ENCODE results near the gene SSTR5. TPM values are rescaled to one million over a fixed set of nuclear protein-coding genes. Genes with fewer than 3 reads are reported as not detected.
A peak's percentile ranks its signal among the peaks of the same experiment; 100 is the strongest.

SSTR5 gene
- total RNA-seq, 1 experiment from 2014 or later, result not detected

DNA sequence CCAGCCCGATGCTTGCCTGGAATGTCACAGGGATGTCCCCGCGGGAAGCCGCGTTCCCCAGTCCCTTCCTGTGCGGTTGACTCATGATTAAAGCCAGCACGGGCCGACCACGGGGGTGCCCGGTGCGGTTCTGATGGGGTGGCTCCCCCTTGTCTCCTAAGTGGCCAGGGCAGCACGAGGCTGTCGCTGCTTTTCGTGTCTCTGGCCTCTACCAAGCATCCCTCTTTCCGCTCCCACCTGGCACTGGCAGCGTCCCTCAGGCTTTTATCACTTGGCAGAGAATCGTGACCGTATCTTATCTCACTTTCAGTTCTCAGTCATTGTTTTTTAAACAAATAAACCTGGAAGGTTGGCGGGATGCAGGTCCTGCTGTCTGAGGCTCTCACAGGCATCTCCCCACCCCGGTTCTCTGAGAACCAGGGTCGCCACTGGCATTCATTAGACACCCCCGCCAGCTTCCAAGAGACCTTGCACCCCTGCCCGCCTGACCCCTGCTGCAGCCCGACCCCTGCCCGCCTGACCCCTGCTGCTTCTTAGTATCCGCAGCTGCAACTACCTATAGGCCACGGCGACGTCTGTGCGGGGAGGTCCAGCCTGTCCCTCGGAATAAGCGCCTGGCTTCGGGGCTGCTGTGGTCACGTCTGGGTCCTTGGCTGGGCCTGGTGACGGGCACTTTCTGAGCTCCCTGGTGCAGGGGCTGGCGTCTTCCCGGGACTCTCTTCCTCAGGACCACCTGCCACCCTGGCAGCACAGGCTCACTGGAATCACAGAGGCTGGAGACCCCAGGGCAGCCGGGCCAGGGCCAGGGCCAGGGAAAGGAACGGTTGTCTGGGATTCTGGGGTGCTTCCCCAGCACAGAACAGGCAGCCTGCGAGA is 16.0 kb downstream of the SSTR5 start:
- no peaks in the 10 kb centered on the region for H3K9me2 ChIP-seq (ENCODE audit: insufficient read depth)
- POLR2A ChIA-PET (ENCODE audit: unreplicated experiment), result no interaction called here
- H2AFZ ChIP-seq, result no peak overlapping the region
- no peaks in the 10 kb centered on the region for H3F3A ChIP-seq (ENCODE audit: insufficient read depth, low read depth)
- no peaks in the 10 kb centered on the region for H3K9me3 ChIP-seq (ENCODE audit: insufficient read depth, low read depth)
- peaks cover 72% of the 10 kb centered on the region for H3K27me3 ChIP-seq (ENCODE audit: insufficient read depth, low read depth)
- CTCF ChIA-PET, result no interaction called here
- intact Hi-C loops (cut with micrococcal nuclease; ENCODE audit: unreplicated experiment), result no loop called here
- no peaks in the 10 kb centered on the region for H3K36me3 ChIP-seq (ENCODE audit: low read depth)
- no peaks in the 10 kb centered on the region for H3K4me1 ChIP-seq (replicated peaks; ENCODE audit: insufficient read depth)
- H3K79me2 ChIP-seq (ENCODE audit: low read depth), result no peaks in the 10 kb centered on the region
- H3K4me2 ChIP-seq, result no peak overlapping the region
- 0 out of 2 replicates have a peak, but pooled peaks have one; percentile 69 for TF ChIP-seq EZH2 (IDR thresholded peaks at IDR 0.05; ENCODE audit: low read depth)
- TF ChIP-seq, protein P1, sequence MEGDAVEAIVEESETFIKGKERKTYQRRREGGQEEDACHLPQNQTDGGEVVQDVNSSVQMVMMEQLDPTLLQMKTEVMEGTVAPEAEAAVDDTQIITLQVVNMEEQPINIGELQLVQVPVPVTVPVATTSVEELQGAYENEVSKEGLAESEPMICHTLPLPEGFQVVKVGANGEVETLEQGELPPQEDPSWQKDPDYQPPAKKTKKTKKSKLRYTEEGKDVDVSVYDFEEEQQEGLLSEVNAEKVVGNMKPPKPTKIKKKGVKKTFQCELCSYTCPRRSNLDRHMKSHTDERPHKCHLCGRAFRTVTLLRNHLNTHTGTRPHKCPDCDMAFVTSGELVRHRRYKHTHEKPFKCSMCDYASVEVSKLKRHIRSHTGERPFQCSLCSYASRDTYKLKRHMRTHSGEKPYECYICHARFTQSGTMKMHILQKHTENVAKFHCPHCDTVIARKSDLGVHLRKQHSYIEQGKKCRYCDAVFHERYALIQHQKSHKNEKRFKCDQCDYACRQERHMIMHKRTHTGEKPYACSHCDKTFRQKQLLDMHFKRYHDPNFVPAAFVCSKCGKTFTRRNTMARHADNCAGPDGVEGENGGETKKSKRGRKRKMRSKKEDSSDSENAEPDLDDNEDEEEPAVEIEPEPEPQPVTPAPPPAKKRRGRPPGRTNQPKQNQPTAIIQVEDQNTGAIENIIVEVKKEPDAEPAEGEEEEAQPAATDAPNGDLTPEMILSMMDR (conservative IDR thresholded peaks at IDR 0.05), result no peak
- no peak for DNase-seq
- no peaks in the 10 kb centered on the region for H4K20me1 ChIP-seq (ENCODE audit: insufficient read depth)
- no peak overlapping the region for H3K27ac ChIP-seq
- no peak overlapping the region for H3K4me3 ChIP-seq
- no TSS peak for BruUV-seq (replicated peaks)

DNA sequence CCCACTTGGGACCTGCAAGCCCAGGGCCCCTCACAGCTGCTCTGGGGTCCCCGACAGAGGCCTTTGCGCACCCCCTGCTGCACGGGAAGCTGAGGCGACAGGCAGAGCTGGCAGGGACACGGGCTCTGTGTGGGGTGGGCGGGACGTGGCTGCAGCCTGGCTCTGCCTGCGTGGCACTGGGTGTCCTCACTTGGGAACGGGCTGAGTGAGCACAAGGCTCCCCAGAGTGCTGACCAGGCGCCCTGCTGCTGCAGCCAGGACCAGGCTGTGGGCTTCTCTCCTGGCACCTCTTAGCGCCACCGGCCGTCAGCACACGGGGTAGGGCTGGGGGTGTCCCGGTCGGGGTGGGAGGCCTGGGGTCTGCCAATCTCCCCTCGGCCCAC is 16.9 kb downstream of the SSTR5 start:
- no peaks in the 10 kb centered on the region for H3K9me3 ChIP-seq (ENCODE audit: insufficient read depth, low read depth)
- H3F3A ChIP-seq (ENCODE audit: insufficient read depth, low read depth), result no peaks in the 10 kb centered on the region
- no peak overlapping the region for H2AFZ ChIP-seq
- no peaks in the 10 kb centered on the region for H3K4me1 ChIP-seq (replicated peaks; ENCODE audit: insufficient read depth)
- H3K27ac ChIP-seq, result no peak overlapping the region
- BruUV-seq (replicated peaks), result no TSS peak
- H3K4me2 ChIP-seq, result no peak overlapping the region
- no peaks in the 10 kb centered on the region for H3K79me2 ChIP-seq (ENCODE audit: low read depth)
- H4K20me1 ChIP-seq (ENCODE audit: insufficient read depth), result no peaks in the 10 kb centered on the region
- H3K9me2 ChIP-seq (ENCODE audit: insufficient read depth), result no peaks in the 10 kb centered on the region
- DNase-seq, result no peak
- ChIA-PET CTCF (no interaction called here), POLR2A (ENCODE audit: unreplicated experiment) (no interaction called here)
- H3K27me3 ChIP-seq (ENCODE audit: insufficient read depth, low read depth), result peaks cover 63% of the 10 kb centered on the region
- TF ChIP-seq, protein P1 (conservative IDR thresholded peaks at IDR 0.05), result no peak
- no peak for TF ChIP-seq EZH2 (IDR thresholded peaks at IDR 0.05; ENCODE audit: low read depth)
- no peaks in the 10 kb centered on the region for H3K36me3 ChIP-seq (ENCODE audit: low read depth)
- H3K4me3 ChIP-seq, result no peak overlapping the region
- intact Hi-C loops (cut with micrococcal nuclease; ENCODE audit: unreplicated experiment), result no loop called here

DNA sequence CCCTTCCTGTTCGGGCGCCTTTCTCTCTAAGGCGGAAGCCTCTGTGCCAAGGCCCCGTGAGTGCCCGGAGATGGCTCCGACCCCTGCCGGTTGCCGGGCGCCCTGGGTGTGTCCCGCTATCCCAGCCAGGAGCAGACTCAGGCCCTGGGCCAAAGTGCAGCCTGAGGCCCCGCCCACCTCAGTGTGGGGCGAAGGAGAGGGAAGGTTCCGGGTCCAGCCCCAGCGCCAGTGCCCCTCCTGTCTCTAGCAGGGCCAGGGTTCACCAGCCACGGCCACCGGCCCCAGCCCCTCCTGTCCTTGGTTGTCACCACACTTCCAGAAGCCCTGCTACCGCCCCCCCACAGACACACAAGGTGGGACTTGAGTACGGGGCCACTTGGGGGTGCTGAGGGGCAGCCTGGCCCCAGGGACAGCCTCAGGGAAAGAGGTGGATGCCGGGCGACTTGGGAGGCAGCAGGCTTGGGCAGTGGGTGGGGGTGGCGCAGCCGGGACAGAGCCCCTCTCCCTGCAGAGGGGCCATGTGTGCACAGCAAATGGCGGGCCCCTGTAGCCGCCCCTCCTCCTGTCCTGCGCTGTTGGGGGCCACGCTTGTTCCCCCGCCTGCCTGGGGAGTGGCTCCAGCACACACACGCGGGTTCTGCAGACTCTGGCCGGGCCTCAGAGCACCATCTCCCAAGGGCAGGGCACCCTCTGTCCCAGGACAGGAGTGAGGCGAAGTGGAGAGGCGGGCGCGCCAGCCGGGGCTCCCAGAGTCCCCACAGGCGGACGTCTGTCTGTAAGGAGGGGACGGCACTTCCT is 17.5 kb downstream of the SSTR5 start:
- Histone ChIP-seq H3F3A (ENCODE audit: insufficient read depth, low read depth) (no peaks in the 10 kb centered on the region), H3K9me2 (ENCODE audit: insufficient read depth) (no peaks in the 10 kb centered on the region), H3K4me3 (no peak overlapping the region), H3K27me3 (ENCODE audit: insufficient read depth, low read depth) (peaks cover 58% of the 10 kb centered on the region), H2AFZ (no peak overlapping the region), H3K79me2 (ENCODE audit: low read depth) (no peaks in the 10 kb centered on the region), H4K20me1 (ENCODE audit: insufficient read depth) (no peaks in the 10 kb centered on the region), H3K9me3 (ENCODE audit: insufficient read depth, low read depth) (no peaks in the 10 kb centered on the region), H3K27ac (no peak overlapping the region), H3K36me3 (ENCODE audit: low read depth) (no peaks in the 10 kb centered on the region), H3K4me1 (replicated peaks; ENCODE audit: insufficient read depth) (no peaks in the 10 kb centered on the region), H3K4me2 (no peak overlapping the region)
- ChIA-PET POLR2A (ENCODE audit: unreplicated experiment) (no interaction called here), CTCF (no interaction called here)
- BruUV-seq (replicated peaks), result no TSS peak
- no peak for DNase-seq
- intact Hi-C loops (cut with micrococcal nuclease; ENCODE audit: unreplicated experiment), result no loop called here
- TF ChIP-seq, protein P1 (conservative IDR thresholded peaks at IDR 0.05), result no peak
- no peak for TF ChIP-seq EZH2 (IDR thresholded peaks at IDR 0.05; ENCODE audit: low read depth)
